ENCODE measurements around the gene FLT3LG.

- TF ChIP-seq CTCF (IDR thresholded peaks at IDR 0.05) (peak in 3 of 4 experiments; percentile 33 to 51 (median 45)), POLR2A (IDR thresholded peaks at IDR 0.05) (no peak)
Observed at GRCh38 chr19:49533551-49534488, 59.8 kb downstream of the FLT3LG start.

All from gastroesophageal sphincter (tissue), 3 donors.